ENCODE results near the gene CPNE9.

GRCh38 chr3:9681723-9682081 lies 21.9 kb upstream of the CPNE9 start:
- TF ChIP-seq CTCF (IDR thresholded peaks at IDR 0.05) = no peak
- no peak for TF ChIP-seq POLR2AphosphoS5 (IDR thresholded peaks at IDR 0.05)
- no peak for TF ChIP-seq POLR2A (IDR thresholded peaks at IDR 0.05; ENCODE audit: low read depth)
- no peak for TF ChIP-seq EP300 (IDR thresholded peaks at IDR 0.05)
